OCI-LY3 (cell line): ENCODE data around the gene ARCN1.

Source experiments
- H2AFZ ChIP-seq: fragments of 200-600, 300-600 bp; shearing (Covaris generic); 2 replicates; pipeline ENCODE4 v1.6.0; 2014; ENCODE audit warnings: antibody characterized with exemption, low read depth, low read length
- H3K27ac ChIP-seq: fragments of 200-600, 300-600 bp; sonication (generic); 2 replicates; pipeline ENCODE4 v1.5.1; 2014; ENCODE audit warnings: mild to moderate bottlenecking, low read length, moderate library complexity, mixed read lengths
- H3K27me3 ChIP-seq: fragments of 200-600, 300-600 bp; sonication (generic); 2 replicates; pipeline ENCODE4 v1.6.1; 2014; ENCODE audit warnings: low read depth, low read length, mixed read lengths
- H3K36me3 ChIP-seq: fragments of 200-600, 300-600 bp; sonication (generic); replicated peaks from 2 replicates; pipeline ENCODE3; 2014; ENCODE audit warnings: low read depth, low read length, mixed read lengths
- H3K4me1 ChIP-seq: fragments of 300-600, 200-600 bp; sonication (generic); 2 replicates; pipeline ENCODE4 v1.6.1; 2014; ENCODE audit warnings: low read length, mixed read lengths
- H3K4me2 ChIP-seq: fragments of 200-600, 300-600 bp; sonication (generic); 2 replicates; pipeline ENCODE4 v1.6.1; 2014; ENCODE audit warnings: low read length, mixed read lengths
- H3K4me3 ChIP-seq: fragments of 300-600, 200-600 bp; sonication (generic); 2 replicates; pipeline ENCODE4 v1.5.1; 2014; ENCODE audit warnings: antibody characterized with exemption, mild to moderate bottlenecking, low read length, moderate library complexity
- H3K79me2 ChIP-seq: fragments of 300-600, 200-600 bp; shearing (Covaris generic); 2 replicates; pipeline ENCODE4 v1.6.1; 2014; ENCODE audit warnings: mild to moderate bottlenecking, low read length, mixed read lengths
- H3K9ac ChIP-seq: fragments of 300-600, 200-600 bp; shearing (Covaris generic); 2 replicates; pipeline ENCODE4 v1.6.0; 2014; ENCODE audit warnings: mild to moderate bottlenecking, low read length, moderate library complexity
- H3K9me3 ChIP-seq: fragments of 200-600, 300-600 bp; shearing (Covaris generic); 2 replicates; pipeline ENCODE4 v1.6.1; 2014; ENCODE audit warnings: low read length, mixed read lengths; ENCODE audit not compliant: insufficient read depth
- H4K20me1 ChIP-seq: fragments of 200-600, 300-600 bp; sonication (generic); 2 replicates; pipeline ENCODE4 v1.6.1; 2016; ENCODE audit warnings: low read length, mixed read lengths; ENCODE audit not compliant: insufficient read depth
- CTCF ChIP-seq: fragments of 200-600, 300-600 bp; sonication (generic); IDR thresholded peaks from 2 replicates; pipeline ENCODE4 v1.5.1; 2014; ENCODE audit warnings: antibody characterized with exemption, low read length, low read depth
- EZH2phosphoT487 ChIP-seq: fragments of 200-600 bp; shearing (Covaris generic); IDR thresholded peaks from 2 replicates; pipeline ENCODE4 v1.6.1; 2018; ENCODE audit warnings: antibody characterized with exemption, mixed run types, low read depth

ARCN1 gene

GRCh38 chr11:118612378-118612777 is 40.2 kb downstream of the ARCN1 start:
- Histone ChIP-seq H3K27ac (no peak overlapping the region), H3K4me1 (peaks cover 25% of the 10 kb centered on the region), H2AFZ (no peak overlapping the region), H3K4me3 (no peak overlapping the region), H3K9me3 (no peaks in the 10 kb centered on the region), H3K9ac (no peak overlapping the region), H3K27me3 (peaks cover 22% of the 10 kb centered on the region), H4K20me1 (no peaks in the 10 kb centered on the region), H3K36me3 (no peaks in the 10 kb centered on the region), H3K79me2 (no peaks in the 10 kb centered on the region), H3K4me2 (no peak overlapping the region)
- TF ChIP-seq EZH2phosphoT487 (no peak), CTCF (no peak)

- no peak overlapping the region for H3K27ac ChIP-seq
- H3K36me3 ChIP-seq, result no peaks in the 10 kb centered on the region
- no peaks in the 10 kb centered on the region for H3K9me3 ChIP-seq
- TF ChIP-seq CTCF (no peak), EZH2phosphoT487 (no peak)
- H3K4me1 ChIP-seq, result peaks cover 15% of the 10 kb centered on the region
- H3K27me3 ChIP-seq, result peaks cover 12% of the 10 kb centered on the region
- no peak overlapping the region for H3K4me3 ChIP-seq
- H3K9ac ChIP-seq, result no peak overlapping the region
- H2AFZ ChIP-seq, result no peak overlapping the region
- no peak overlapping the region for H3K4me2 ChIP-seq
- H3K79me2 ChIP-seq, result no peaks in the 10 kb centered on the region
- H4K20me1 ChIP-seq, result no peaks in the 10 kb centered on the region
These were observed 42.3 kb downstream of the ARCN1 start for GRCh38 chr11:118614511-118614910.

DNA sequence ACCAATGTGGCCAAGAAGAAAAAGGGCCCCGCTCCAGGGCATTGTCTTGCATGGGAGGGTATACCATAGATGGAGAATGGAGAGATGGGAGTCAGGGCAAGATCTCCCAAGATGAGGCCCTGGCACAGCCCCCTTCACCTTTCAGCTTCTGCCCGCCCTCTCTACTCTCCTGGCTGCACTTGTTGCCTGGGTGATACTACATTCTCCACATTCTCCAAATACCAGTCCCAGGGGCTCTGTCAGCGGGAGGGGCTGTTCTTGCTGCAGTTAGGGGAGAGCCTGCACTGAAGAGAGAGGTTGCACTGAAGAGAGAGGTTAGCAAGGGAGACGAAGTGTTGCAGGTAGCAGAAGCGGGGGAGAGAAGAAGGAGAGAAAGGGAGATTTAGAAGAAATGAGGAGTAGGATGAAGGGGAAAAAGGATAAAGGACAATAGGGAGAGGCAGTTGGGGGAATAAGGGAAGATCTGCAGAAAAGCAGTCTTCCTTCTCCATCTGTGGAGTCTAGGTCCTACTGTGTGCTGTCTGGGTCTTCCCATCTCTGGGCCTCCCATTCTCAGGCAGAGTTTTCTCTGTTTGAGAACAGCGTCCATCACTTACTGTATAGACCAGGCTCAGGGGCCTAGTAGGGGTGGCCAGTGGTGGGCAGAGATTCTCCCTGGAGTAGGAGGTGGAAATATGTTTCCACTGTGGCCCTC is 43.2 kb downstream of the ARCN1 start:
- no peak overlapping the region for H3K27ac ChIP-seq

DNA sequence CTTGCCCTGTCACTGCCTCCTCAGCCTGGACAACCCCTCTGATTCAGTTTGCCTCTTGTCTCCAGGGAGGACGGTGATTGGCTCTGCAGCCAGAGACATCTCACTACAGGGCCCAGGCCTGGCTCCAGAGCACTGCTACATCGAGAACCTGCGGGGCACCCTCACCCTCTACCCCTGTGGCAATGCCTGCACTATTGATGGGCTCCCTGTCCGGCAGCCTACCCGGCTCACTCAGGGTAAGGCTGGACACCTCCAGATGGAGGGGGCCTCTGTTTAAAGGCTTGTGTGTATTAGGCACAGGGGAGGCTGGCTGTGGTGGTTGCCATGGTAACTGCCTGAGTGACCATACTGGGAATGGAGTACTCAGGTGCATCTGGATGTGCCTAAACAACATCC is 43.8 kb downstream of the ARCN1 start:
- H3K4me1 ChIP-seq, result peaks cover 9% of the 10 kb centered on the region
- H3K9me3 ChIP-seq, result no peaks in the 10 kb centered on the region
- no peak overlapping the region for H3K9ac ChIP-seq
- H3K4me3 ChIP-seq, result no peak overlapping the region
- H3K27ac ChIP-seq, result no peak overlapping the region
- TF ChIP-seq EZH2phosphoT487 (no peak), CTCF (no peak)
- no peaks in the 10 kb centered on the region for H3K27me3 ChIP-seq
- no peaks in the 10 kb centered on the region for H4K20me1 ChIP-seq
- no peaks in the 10 kb centered on the region for H3K79me2 ChIP-seq
- H3K36me3 ChIP-seq, result no peaks in the 10 kb centered on the region
- no peak overlapping the region for H2AFZ ChIP-seq
- H3K4me2 ChIP-seq, result no peak overlapping the region

More for the DNA sequence above, 43.2 kb downstream of the ARCN1 start:
- Histone ChIP-seq H4K20me1 (no peaks in the 10 kb centered on the region), H3K9ac (no peak overlapping the region), H3K4me3 (no peak overlapping the region), H3K79me2 (no peaks in the 10 kb centered on the region), H2AFZ (no peak overlapping the region), H3K4me2 (no peak overlapping the region), H3K4me1 (peaks cover 7% of the 10 kb centered on the region), H3K27me3 (peaks cover 3% of the 10 kb centered on the region), H3K36me3 (no peaks in the 10 kb centered on the region), H3K9me3 (no peaks in the 10 kb centered on the region)
- TF ChIP-seq CTCF (no peak), EZH2phosphoT487 (no peak)
